ENCODE measurements around the gene ARMH3.

ARMH3 gene

DNA sequence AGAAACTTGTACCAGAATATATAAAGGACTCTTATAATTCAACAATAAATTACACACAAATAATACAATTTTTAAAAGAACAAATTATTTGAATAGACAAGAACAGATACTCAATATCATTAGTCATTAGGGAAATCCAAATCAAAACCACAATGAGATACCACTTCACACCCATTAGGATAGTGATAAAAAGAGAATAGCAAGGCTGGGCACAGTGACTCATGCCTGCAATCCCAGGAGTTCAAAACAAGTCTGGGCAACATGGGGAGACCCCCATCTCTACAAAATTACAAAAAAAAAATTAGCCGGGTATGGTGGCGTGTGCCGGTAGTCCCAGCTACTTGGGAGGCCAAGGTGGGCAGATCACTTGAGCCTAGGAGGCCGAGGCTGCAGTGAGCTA, 160.2 kb downstream of the ARMH3 start:
- no peaks in the 10 kb centered on the region; the same call in 1 of the 2 replicates for H3K36me3 ChIP-seq
- no peak overlapping the region for H3K27ac ChIP-seq
- no peak for DNase-seq
- H3K4me3 ChIP-seq (ENCODE audit: low read depth, low read length) = no peak overlapping the region
- TF ChIP-seq, protein P1, sequence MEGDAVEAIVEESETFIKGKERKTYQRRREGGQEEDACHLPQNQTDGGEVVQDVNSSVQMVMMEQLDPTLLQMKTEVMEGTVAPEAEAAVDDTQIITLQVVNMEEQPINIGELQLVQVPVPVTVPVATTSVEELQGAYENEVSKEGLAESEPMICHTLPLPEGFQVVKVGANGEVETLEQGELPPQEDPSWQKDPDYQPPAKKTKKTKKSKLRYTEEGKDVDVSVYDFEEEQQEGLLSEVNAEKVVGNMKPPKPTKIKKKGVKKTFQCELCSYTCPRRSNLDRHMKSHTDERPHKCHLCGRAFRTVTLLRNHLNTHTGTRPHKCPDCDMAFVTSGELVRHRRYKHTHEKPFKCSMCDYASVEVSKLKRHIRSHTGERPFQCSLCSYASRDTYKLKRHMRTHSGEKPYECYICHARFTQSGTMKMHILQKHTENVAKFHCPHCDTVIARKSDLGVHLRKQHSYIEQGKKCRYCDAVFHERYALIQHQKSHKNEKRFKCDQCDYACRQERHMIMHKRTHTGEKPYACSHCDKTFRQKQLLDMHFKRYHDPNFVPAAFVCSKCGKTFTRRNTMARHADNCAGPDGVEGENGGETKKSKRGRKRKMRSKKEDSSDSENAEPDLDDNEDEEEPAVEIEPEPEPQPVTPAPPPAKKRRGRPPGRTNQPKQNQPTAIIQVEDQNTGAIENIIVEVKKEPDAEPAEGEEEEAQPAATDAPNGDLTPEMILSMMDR (IDR thresholded peaks at IDR 0.05; ENCODE audit: low read depth, low read length) = no peak
- no peaks in the 10 kb centered on the region for H3K27me3 ChIP-seq (ENCODE audit: insufficient read depth, low read depth, severe bottlenecking)
- no peaks in the 10 kb centered on the region for H3K9me3 ChIP-seq (ENCODE audit: severe bottlenecking)

DNA sequence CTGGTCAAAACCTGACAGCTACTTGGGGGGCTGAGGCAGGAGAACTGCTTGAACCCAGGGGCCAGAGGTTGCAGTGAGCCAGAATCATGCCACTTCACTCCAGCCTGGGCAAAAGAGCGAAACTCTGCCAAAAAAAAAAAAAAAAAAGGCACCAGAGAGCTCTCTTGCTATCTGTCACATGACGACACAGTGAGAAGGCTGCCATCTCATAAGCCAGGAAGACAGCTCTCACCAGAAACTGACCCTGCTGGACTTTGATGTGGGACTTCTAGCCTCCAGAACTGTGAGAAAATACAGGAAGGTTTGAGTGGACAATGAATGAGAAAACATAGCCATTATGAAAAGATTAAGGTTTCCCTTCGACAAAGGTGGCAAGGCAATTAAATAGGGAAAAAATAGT, 161.2 kb downstream of the ARMH3 start:
- no peak for DNase-seq
- H3K36me3 ChIP-seq = no peaks in the 10 kb centered on the region
- no peaks in the 10 kb centered on the region for H3K27me3 ChIP-seq (ENCODE audit: insufficient read depth, low read depth, severe bottlenecking)
- no peaks in the 10 kb centered on the region for H3K9me3 ChIP-seq (ENCODE audit: severe bottlenecking)
- no peak overlapping the region for H3K27ac ChIP-seq
- no peak overlapping the region for H3K4me3 ChIP-seq (ENCODE audit: low read depth, low read length)
- TF ChIP-seq, protein P1 (IDR thresholded peaks at IDR 0.05; ENCODE audit: low read depth, low read length) = no peak

DNA sequence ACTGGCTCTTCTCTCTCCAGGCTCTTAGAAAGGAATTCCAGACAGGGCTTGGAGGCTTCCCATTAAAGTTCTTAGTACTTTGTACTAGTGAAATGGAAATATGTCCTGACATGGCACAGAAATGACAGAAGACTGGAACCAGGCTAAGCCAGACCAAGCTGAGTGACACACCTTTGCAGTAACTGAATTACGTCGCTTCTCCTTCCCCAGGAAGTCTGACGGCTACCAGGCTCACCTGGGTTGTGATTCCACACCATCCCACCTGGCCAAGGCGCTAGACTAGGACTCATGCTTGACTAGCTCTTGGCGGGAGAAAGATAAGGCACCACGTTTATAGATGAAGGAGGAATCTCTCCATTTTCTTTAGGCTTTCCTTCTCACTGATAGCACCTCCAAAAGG, 161.7 kb downstream of the ARMH3 start:
- Histone ChIP-seq H3K36me3 (no peaks in the 10 kb centered on the region), H3K27ac (no peak overlapping the region), H3K27me3 (ENCODE audit: insufficient read depth, low read depth, severe bottlenecking) (no peaks in the 10 kb centered on the region), H3K4me3 (ENCODE audit: low read depth, low read length) (no peak overlapping the region), H3K9me3 (ENCODE audit: severe bottlenecking) (no peaks in the 10 kb centered on the region)
- no peak for DNase-seq
- TF ChIP-seq, protein P1 (IDR thresholded peaks at IDR 0.05; ENCODE audit: low read depth, low read length) = no peak

DNA sequence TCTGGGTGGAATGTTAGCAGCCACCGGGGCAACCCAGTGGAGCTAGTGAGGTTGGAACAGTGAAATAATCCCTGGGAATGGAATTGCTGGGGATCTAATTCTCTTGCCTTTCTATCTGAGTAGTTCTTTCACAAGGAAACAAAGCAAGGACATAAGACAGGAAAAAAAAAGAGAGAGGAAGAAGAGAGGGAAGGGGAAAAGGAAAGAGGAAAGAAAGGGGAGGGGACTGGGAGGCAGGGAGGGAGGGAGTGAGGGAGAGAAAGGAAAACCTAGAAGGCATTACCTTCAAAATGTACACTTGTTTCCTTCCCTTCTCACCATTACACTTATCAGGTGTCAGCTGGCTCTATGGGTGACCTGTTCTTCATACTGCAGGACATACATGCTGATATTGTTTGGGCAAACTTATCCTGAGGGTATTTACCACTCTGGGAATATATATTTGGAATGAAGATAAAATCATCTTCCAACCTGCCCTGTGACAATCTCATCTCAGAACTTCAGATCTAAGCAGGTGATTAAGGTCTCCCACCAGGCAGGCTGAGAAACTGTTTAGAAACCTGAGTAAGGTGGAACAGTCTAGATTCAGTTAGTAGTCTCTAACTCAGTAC, 162.4 kb downstream of the ARMH3 start:
- Histone ChIP-seq H3K9me3 (ENCODE audit: severe bottlenecking) (no peaks in the 10 kb centered on the region), H3K36me3 (no peaks in the 10 kb centered on the region), H3K4me3 (ENCODE audit: low read depth, low read length) (no peak overlapping the region), H3K27ac (no peak overlapping the region), H3K27me3 (ENCODE audit: insufficient read depth, low read depth, severe bottlenecking) (no peaks in the 10 kb centered on the region)
- TF ChIP-seq, protein P1 (IDR thresholded peaks at IDR 0.05; ENCODE audit: low read depth, low read length) = no peak
- DNase-seq = no peak

DNA sequence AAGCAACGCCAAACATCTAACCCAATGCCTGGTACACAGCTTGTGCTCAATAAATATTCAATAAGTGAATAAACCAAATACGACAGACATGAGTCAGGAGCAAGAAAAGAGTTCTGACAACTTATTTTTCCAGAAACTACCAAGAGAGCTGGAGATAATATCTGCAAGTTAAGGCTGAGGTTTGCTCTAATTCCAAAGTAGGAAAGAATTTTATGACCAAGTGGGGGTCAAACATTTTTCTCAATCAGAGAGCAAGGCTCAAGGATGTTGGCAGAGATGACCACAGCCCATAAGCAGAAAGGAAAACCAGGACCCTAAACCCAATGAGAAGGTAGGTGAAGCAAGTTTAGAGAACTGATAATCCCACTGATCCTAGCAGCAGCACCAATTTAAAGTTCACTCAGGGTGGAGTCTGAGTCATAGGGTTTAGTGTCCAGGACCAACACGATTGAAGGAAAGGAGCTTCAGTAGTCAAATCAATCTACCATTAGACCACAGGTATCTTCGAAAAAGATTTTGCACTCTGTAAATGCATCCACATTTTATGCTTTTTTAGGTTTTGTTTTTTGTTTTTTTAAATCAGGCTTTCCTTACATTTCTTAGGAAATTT, 163.1 kb downstream of the ARMH3 start:
- no peaks in the 10 kb centered on the region for H3K9me3 ChIP-seq (ENCODE audit: severe bottlenecking)
- H3K36me3 ChIP-seq = no peaks in the 10 kb centered on the region
- DNase-seq = peak; percentile 22
- no peak overlapping the region for H3K4me3 ChIP-seq (ENCODE audit: low read depth, low read length)
- H3K27me3 ChIP-seq (ENCODE audit: insufficient read depth, low read depth, severe bottlenecking) = no peaks in the 10 kb centered on the region
- H3K27ac ChIP-seq = no peak overlapping the region
- TF ChIP-seq, protein P1 (IDR thresholded peaks at IDR 0.05; ENCODE audit: low read depth, low read length) = no peak
